Activated CD4-positive, alpha-beta T cell treated with anti-CD3 and anti-CD28 coated beads for 24 hours (primary cell): ENCODE data around the gene SDR9C7.
"Not testable (repeated sequence)": the region's sequence is repeated elsewhere in the genome, so short reads cannot be mapped to it uniquely, and the experiment has no call there.

Experiments
- DNase-seq, 2 donors: peaks; one replicate each; pipeline ENCODE4 v3.0.0-alpha.2; 2020; ENCODE audit warnings: low read depth in 2 of 2

The SDR9C7 gene

GRCh38 chr12:56933826-56934625 lies at the start of gene SDR9C7:
Gene SDR9C7, minus strand, starts transcription at chr12:56934408. Its CDS starts 147 bp downstream, at chr12:56934261.
- no peak for DNase-seq

- no peak for DNase-seq
These were observed 49.2 kb upstream of the SDR9C7 start for GRCh38 chr12:56983386-56983785.

- DNase-seq, result not testable (repeated sequence)
These were observed 48.5 kb upstream of the SDR9C7 start for GRCh38 chr12:56982578-56983236.

- DNase-seq, result no peak
These were observed 46.8 kb upstream of the SDR9C7 start for GRCh38 chr12:56980941-56981530.

GRCh38 chr12:56980268-56980667 lies 46.1 kb upstream of the SDR9C7 start:
- no peak for DNase-seq

GRCh38 chr12:56979628-56980027 lies 45.4 kb upstream of the SDR9C7 start:
- no peak for DNase-seq

- no peak for DNase-seq
These were observed 44.4 kb upstream of the SDR9C7 start for GRCh38 chr12:56978397-56979138.

- DNase-seq, result not testable (repeated sequence)
These were observed 43.2 kb upstream of the SDR9C7 start for GRCh38 chr12:56977361-56977760.

GRCh38 chr12:56974224-56974623 lies 40.0 kb upstream of the SDR9C7 start:
- DNase-seq, result not testable (repeated sequence)

GRCh38 chr12:56968910-56969309 lies 34.7 kb upstream of the SDR9C7 start:
- DNase-seq, result not testable (repeated sequence)

- DNase-seq, result not testable (repeated sequence)
These were observed 31.9 kb upstream of the SDR9C7 start for GRCh38 chr12:56965997-56966642.

- not testable (repeated sequence) for DNase-seq
These were observed 30.9 kb upstream of the SDR9C7 start for GRCh38 chr12:56965124-56965523.

- DNase-seq, result not testable (repeated sequence)
These were observed 29.3 kb upstream of the SDR9C7 start for GRCh38 chr12:56963557-56963956.

GRCh38 chr12:56962247-56962646 lies 28.0 kb upstream of the SDR9C7 start:
- DNase-seq, result not testable (repeated sequence)

GRCh38 chr12:56958422-56958821 lies 24.2 kb upstream of the SDR9C7 start:
- DNase-seq, result no peak

GRCh38 chr12:56957229-56958052 lies 23.2 kb upstream of the SDR9C7 start, which contains the start of gene RDH16:
Gene RDH16, minus strand, starts transcription at chr12:56957608. Its CDS starts 146 bp downstream, at chr12:56957462.
- DNase-seq, result no peak

- DNase-seq, result no peak
These were observed 21.5 kb upstream of the SDR9C7 start for GRCh38 chr12:56955631-56956256.

- no peak for DNase-seq
These were observed 20.7 kb upstream of the SDR9C7 start for GRCh38 chr12:56954958-56955355.

- DNase-seq, result no peak
These were observed 20.1 kb upstream of the SDR9C7 start for GRCh38 chr12:56954057-56954957.
